HG02623 (cell line): Measurements from ENCODE around the gene TMEM187.

Experiments
- ATAC-seq: cut with Tn5 transposase; IDR thresholded peaks from one replicate; pipeline ENCODE4 v1.9.1; 2021; ENCODE audit warnings: moderate library complexity; ENCODE audit not compliant: unreplicated experiment

Gene TMEM187

GRCh38 chrX:153995504-153995903 lies 22.9 kb downstream of the TMEM187 start:
- no peak for ATAC-seq

GRCh38 chrX:153999359-154000037 lies 26.9 kb downstream of the TMEM187 start:
- ATAC-seq, result no peak

- no peak for ATAC-seq
These were observed 27.5 kb downstream of the TMEM187 start for GRCh38 chrX:154000051-154000450.

- no peak for ATAC-seq
These were observed 29.7 kb downstream of the TMEM187 start for GRCh38 chrX:154002215-154002719.

GRCh38 chrX:154004315-154004714 lies 31.8 kb downstream of the TMEM187 start:
- ATAC-seq, result no peak

GRCh38 chrX:154006947-154007346 lies 34.4 kb downstream of the TMEM187 start:
- no peak for ATAC-seq

GRCh38 chrX:154008521-154008920 lies 36.0 kb downstream of the TMEM187 start:
- ATAC-seq, result no peak

- ATAC-seq, result no peak
These were observed 38.0 kb downstream of the TMEM187 start for GRCh38 chrX:154010330-154011087.

- ATAC-seq, result no peak
These were observed 39.1 kb downstream of the TMEM187 start for GRCh38 chrX:154011376-154012335.

GRCh38 chrX:154012336-154012991 lies 39.9 kb downstream of the TMEM187 start:
- ATAC-seq, result no peak

- no peak for ATAC-seq
These were observed 40.5 kb downstream of the TMEM187 start for GRCh38 chrX:154013001-154013421.

GRCh38 chrX:154013614-154014360 lies 41.2 kb downstream of the TMEM187 start:
- no peak for ATAC-seq

GRCh38 chrX:154014429-154015380 lies 42.2 kb downstream of the TMEM187 start:
- ATAC-seq, result no peak

- no peak for ATAC-seq
These were observed 43.2 kb downstream of the TMEM187 start for GRCh38 chrX:154015581-154016264.

GRCh38 chrX:154016366-154017076 lies 44.0 kb downstream of the TMEM187 start:
- ATAC-seq, result no peak

GRCh38 chrX:154017766-154018517 lies 45.4 kb downstream of the TMEM187 start:
- ATAC-seq, result no peak
